OCI-LY3 (cell line): ENCODE results near the gene PRKACB.

ENCODE experiments used
- H2AFZ ChIP-seq: fragments of 200-600, 300-600 bp; shearing (Covaris generic); 2 replicates; pipeline ENCODE4 v1.6.0; 2014; ENCODE audit warnings: antibody characterized with exemption, low read depth, low read length
- H3K27ac ChIP-seq: fragments of 200-600, 300-600 bp; sonication (generic); 2 replicates; pipeline ENCODE4 v1.5.1; 2014; ENCODE audit warnings: mild to moderate bottlenecking, low read length, moderate library complexity, mixed read lengths
- H3K27me3 ChIP-seq: fragments of 200-600, 300-600 bp; sonication (generic); 2 replicates; pipeline ENCODE4 v1.6.1; 2014; ENCODE audit warnings: low read depth, low read length, mixed read lengths
- H3K36me3 ChIP-seq: fragments of 200-600, 300-600 bp; sonication (generic); replicated peaks from 2 replicates; pipeline ENCODE3; 2014; ENCODE audit warnings: low read depth, low read length, mixed read lengths
- H3K4me1 ChIP-seq: fragments of 300-600, 200-600 bp; sonication (generic); 2 replicates; pipeline ENCODE4 v1.6.1; 2014; ENCODE audit warnings: low read length, mixed read lengths
- H3K4me2 ChIP-seq: fragments of 200-600, 300-600 bp; sonication (generic); 2 replicates; pipeline ENCODE4 v1.6.1; 2014; ENCODE audit warnings: low read length, mixed read lengths
- H3K4me3 ChIP-seq: fragments of 300-600, 200-600 bp; sonication (generic); 2 replicates; pipeline ENCODE4 v1.5.1; 2014; ENCODE audit warnings: antibody characterized with exemption, mild to moderate bottlenecking, low read length, moderate library complexity
- H3K79me2 ChIP-seq: fragments of 300-600, 200-600 bp; shearing (Covaris generic); 2 replicates; pipeline ENCODE4 v1.6.1; 2014; ENCODE audit warnings: mild to moderate bottlenecking, low read length, mixed read lengths
- H3K9ac ChIP-seq: fragments of 300-600, 200-600 bp; shearing (Covaris generic); 2 replicates; pipeline ENCODE4 v1.6.0; 2014; ENCODE audit warnings: mild to moderate bottlenecking, low read length, moderate library complexity
- H3K9me3 ChIP-seq: fragments of 200-600, 300-600 bp; shearing (Covaris generic); 2 replicates; pipeline ENCODE4 v1.6.1; 2014; ENCODE audit warnings: low read length, mixed read lengths; ENCODE audit not compliant: insufficient read depth
- H4K20me1 ChIP-seq: fragments of 200-600, 300-600 bp; sonication (generic); 2 replicates; pipeline ENCODE4 v1.6.1; 2016; ENCODE audit warnings: low read length, mixed read lengths; ENCODE audit not compliant: insufficient read depth
- EZH2phosphoT487 ChIP-seq: fragments of 200-600 bp; shearing (Covaris generic); IDR thresholded peaks from 2 replicates; pipeline ENCODE4 v1.6.1; 2018; ENCODE audit warnings: antibody characterized with exemption, mixed run types, low read depth
- TF ChIP-seq, protein P1 (sequence below): fragments of 200-600, 300-600 bp; sonication (generic); IDR thresholded peaks from 2 replicates; pipeline ENCODE4 v1.5.1; 2014; ENCODE audit warnings: antibody characterized with exemption, low read length, low read depth

The PRKACB gene

DNA sequence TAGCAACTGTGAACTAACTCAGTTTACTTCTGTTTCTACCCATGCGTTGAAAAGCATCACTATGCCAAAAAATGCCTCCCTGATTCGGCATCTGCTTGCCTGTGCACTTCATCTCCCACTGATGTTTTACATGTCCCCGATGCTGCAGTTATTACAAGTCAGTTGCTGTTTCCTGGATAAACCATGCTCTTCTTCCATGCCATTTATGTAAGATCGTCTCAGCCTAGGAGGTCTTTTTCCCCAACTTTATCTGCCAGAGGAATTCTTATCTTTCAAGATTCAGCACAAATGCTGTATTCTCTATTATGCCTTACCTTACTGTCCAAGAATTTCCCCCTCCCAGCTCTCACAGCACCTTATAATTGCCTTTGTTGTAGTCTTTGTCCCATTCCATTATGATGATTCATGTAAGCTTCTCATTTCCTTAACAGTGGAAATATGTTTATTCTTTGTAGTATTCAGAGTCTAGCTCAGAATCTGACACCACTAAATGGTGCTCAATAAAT is 30.0 kb downstream of the PRKACB start:
- Histone ChIP-seq H3K27ac (no peak overlapping the region), H4K20me1 (no peaks in the 10 kb centered on the region), H3K36me3 (no peaks in the 10 kb centered on the region), H3K4me2 (no peak overlapping the region), H3K79me2 (no peaks in the 10 kb centered on the region), H3K27me3 (no peaks in the 10 kb centered on the region), H3K4me3 (no peak overlapping the region), H3K4me1 (no peaks in the 10 kb centered on the region), H3K9me3 (no peaks in the 10 kb centered on the region), H2AFZ (no peak overlapping the region), H3K9ac (no peak overlapping the region)
- TF ChIP-seq, protein P1, sequence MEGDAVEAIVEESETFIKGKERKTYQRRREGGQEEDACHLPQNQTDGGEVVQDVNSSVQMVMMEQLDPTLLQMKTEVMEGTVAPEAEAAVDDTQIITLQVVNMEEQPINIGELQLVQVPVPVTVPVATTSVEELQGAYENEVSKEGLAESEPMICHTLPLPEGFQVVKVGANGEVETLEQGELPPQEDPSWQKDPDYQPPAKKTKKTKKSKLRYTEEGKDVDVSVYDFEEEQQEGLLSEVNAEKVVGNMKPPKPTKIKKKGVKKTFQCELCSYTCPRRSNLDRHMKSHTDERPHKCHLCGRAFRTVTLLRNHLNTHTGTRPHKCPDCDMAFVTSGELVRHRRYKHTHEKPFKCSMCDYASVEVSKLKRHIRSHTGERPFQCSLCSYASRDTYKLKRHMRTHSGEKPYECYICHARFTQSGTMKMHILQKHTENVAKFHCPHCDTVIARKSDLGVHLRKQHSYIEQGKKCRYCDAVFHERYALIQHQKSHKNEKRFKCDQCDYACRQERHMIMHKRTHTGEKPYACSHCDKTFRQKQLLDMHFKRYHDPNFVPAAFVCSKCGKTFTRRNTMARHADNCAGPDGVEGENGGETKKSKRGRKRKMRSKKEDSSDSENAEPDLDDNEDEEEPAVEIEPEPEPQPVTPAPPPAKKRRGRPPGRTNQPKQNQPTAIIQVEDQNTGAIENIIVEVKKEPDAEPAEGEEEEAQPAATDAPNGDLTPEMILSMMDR = no peak
- no peak for TF ChIP-seq EZH2phosphoT487

- Histone ChIP-seq H4K20me1 (no peaks in the 10 kb centered on the region), H3K79me2 (no peaks in the 10 kb centered on the region), H3K4me2 (no peak overlapping the region), H3K36me3 (no peaks in the 10 kb centered on the region), H3K4me1 (no peaks in the 10 kb centered on the region), H3K9ac (no peak overlapping the region), H3K9me3 (no peaks in the 10 kb centered on the region), H2AFZ (no peak overlapping the region), H3K27ac (no peak overlapping the region), H3K4me3 (no peak overlapping the region), H3K27me3 (no peaks in the 10 kb centered on the region)
- TF ChIP-seq, protein P1 = no peak
- TF ChIP-seq EZH2phosphoT487 = no peak
Observed at GRCh38 chr1:84181350-84182005, 37.4 kb downstream of the PRKACB start.

- H3K4me1 ChIP-seq = no peaks in the 10 kb centered on the region
- no peaks in the 10 kb centered on the region for H4K20me1 ChIP-seq
- H3K9me3 ChIP-seq = peaks cover 3% of the 10 kb centered on the region; the same call in 1 of the 2 replicates
- H3K27me3 ChIP-seq = no peaks in the 10 kb centered on the region
- no peak overlapping the region for H3K9ac ChIP-seq
- H2AFZ ChIP-seq = no peak overlapping the region
- H3K36me3 ChIP-seq = peaks cover 6% of the 10 kb centered on the region
- H3K27ac ChIP-seq = no peak overlapping the region
- no peak overlapping the region for H3K4me2 ChIP-seq
- TF ChIP-seq EZH2phosphoT487 = no peak
- TF ChIP-seq, protein P1 = no peak
- H3K4me3 ChIP-seq = no peak overlapping the region
- H3K79me2 ChIP-seq = no peaks in the 10 kb centered on the region
Observed at GRCh38 chr1:84190455-84190854, 46.4 kb downstream of the PRKACB start.

- no peak overlapping the region for H2AFZ ChIP-seq
- no peak for TF ChIP-seq EZH2phosphoT487
- TF ChIP-seq, protein P1 = no peak
- H3K36me3 ChIP-seq = peaks cover 6% of the 10 kb centered on the region
Observed at GRCh38 chr1:84192681-84193080, 48.6 kb downstream of the PRKACB start.

More at GRCh38 chr1:84192681-84193080, 48.6 kb downstream of the PRKACB start:
- Histone ChIP-seq H4K20me1 (no peaks in the 10 kb centered on the region), H3K27ac (no peak overlapping the region), H3K9me3 (peaks cover 3% of the 10 kb centered on the region; the same call in 1 of the 2 replicates), H3K79me2 (no peaks in the 10 kb centered on the region), H3K4me1 (no peaks in the 10 kb centered on the region), H3K9ac (no peak overlapping the region), H3K4me2 (no peak overlapping the region), H3K27me3 (no peaks in the 10 kb centered on the region), H3K4me3 (no peak overlapping the region)
